Gastrocnemius medialis (tissue), 4 donors: ENCODE measurements around the gene SLC25A48. TPM values are rescaled to one million over a fixed set of nuclear protein-coding genes. Genes with fewer than 3 reads are reported as not detected.
"Not testable (repeated sequence)": the region's sequence is repeated elsewhere in the genome, so short reads cannot be mapped to it uniquely, and the experiment has no call there.

Experiments
- ATAC-seq, 2 donors: fragments of 150-250 bp; one replicate each; pipeline ENCODE4 v1.9.1; 2016
- DNase-seq, 2 donors: peaks; one replicate each; pipeline ENCODE4 v3.0.0-alpha.2; 2019
- H3K27ac ChIP-seq, 4 donors: fragments of 200-600 bp; sonication (generic); 1 replicate in 1 of 4; 2 replicates in 3 of 4; pipeline ENCODE4 v1.5.1; 2016 to 2018; ENCODE audit warnings: mild to moderate bottlenecking in 2 of 4, moderate library complexity in 1 of 4
- H3K27me3 ChIP-seq, 3 donors: fragments of 200-600 bp; sonication (generic) in 2 of 3; 1 replicate in 1 of 3; 2 replicates in 2 of 3; pipeline versions ENCODE4 v1.5.1 to v1.6.0; 2016 to 2019; ENCODE audit warnings: mild to moderate bottlenecking in 1 of 3, moderate library complexity in 1 of 3
- H3K36me3 ChIP-seq, 2 donors: fragments of 200-600 bp; sonication (generic) in 1 of 2; one replicate each; pipeline ENCODE4 v1.5.1; 2017 to 2018
- H3K4me1 ChIP-seq, 2 donors: fragments of 200-600 bp; sonication (generic) in 1 of 2; one replicate each; pipeline ENCODE4 v1.5.1; 2016 to 2017; ENCODE audit warnings: mild to moderate bottlenecking in 2 of 2
- H3K4me3 ChIP-seq, 4 donors: fragments of 200-600 bp; sonication (generic) in 3 of 4; 1 replicate in 1 of 4; 2 replicates in 3 of 4; pipeline ENCODE4 v1.5.1; 2016 to 2019; ENCODE audit warnings: mild to moderate bottlenecking in 2 of 4
- H3K9me3 ChIP-seq, 3 donors: fragments of 200-600 bp; sonication (generic) in 2 of 3; 1 replicate in 1 of 3; 2 replicates in 2 of 3; pipeline ENCODE4 v1.5.1; 2016 to 2019
- CTCF ChIP-seq, 5 experiments: fragments of 450-650 bp in 3 of 5; fragments of 200-600 bp in 2 of 5; sonication (generic) in 2 of 5; IDR thresholded peaks in 4 of 5; conservative IDR thresholded peaks in 1 of 5; 1 replicate in 4 of 5; 2 replicates in 1 of 5; pipeline ENCODE4 v1.5.1; 2016 to 2019; ENCODE audit warnings: antibody characterized with exemption in 5 of 5, mild to moderate bottlenecking in 3 of 5, moderate library complexity in 3 of 5
- POLR2A ChIP-seq, 2 donors: fragments of 450-650 bp; IDR thresholded peaks; one replicate each; pipeline ENCODE4 v1.6.1; 2017; ENCODE audit warnings: antibody characterized with exemption in 2 of 2, mild to moderate bottlenecking in 2 of 2, moderate library complexity in 2 of 2
- in situ Hi-C, 4 donors: fragments of 200-750 bp; cut with MboI; loops; one replicate each; pipeline versions ENCODE4 v1.15.0 to v1.8.0; 2017; ENCODE audit warnings: low sequenced_read_pairs in 4 of 4
- intact Hi-C: fragments of 100-400 bp; cut with DNase I; formaldehyde crosslinking; loops from one replicate; pipeline ENCODE4 v1.15.1; 2023; ENCODE audit warnings: low total_unique reads
- total RNA-seq, 4 donors: library from RNA; depleted of rRNA; stranded (reverse); fragments of >200 nt; gene quantifications; one replicate each; pipeline versions ENCODE4 v1.1.0 to v1.2.3, GENCODE V29; 2016

Gene SLC25A48
- total RNA-seq, 4 donors from 2014 or later, result 0.56 to 5.2 (median 2.4) TPM

GRCh38 chr5:135851186-135851914 is 16.9 kb downstream of the SLC25A48 start:
- in situ Hi-C loops (no loop called here), intact Hi-C loops (no loop called here)
- Histone ChIP-seq H3K27ac (no peak overlapping the region), H3K36me3 (no peaks in the 10 kb centered on the region), H3K9me3 (no peaks in the 10 kb centered on the region), H3K4me3 (no peak overlapping the region), H3K4me1 (no peaks in the 10 kb centered on the region), H3K27me3 (no peaks in the 10 kb centered on the region)
- DNase-seq, result no peak
- TF ChIP-seq CTCF (IDR thresholded peaks at IDR 0.05 in 4 of 5, conservative IDR thresholded peaks at IDR 0.05 in 1 of 5) (no peak), POLR2A (IDR thresholded peaks at IDR 0.05) (no peak)
- ATAC-seq, result no peak

GRCh38 chr5:135851915-135852845 is 17.7 kb downstream of the SLC25A48 start:
- Histone ChIP-seq H3K27me3 (no peaks in the 10 kb centered on the region), H3K4me1 (no peaks in the 10 kb centered on the region), H3K36me3 (no peaks in the 10 kb centered on the region), H3K4me3 (no peak overlapping the region), H3K27ac (no peak overlapping the region), H3K9me3 (no peaks in the 10 kb centered on the region)
- TF ChIP-seq POLR2A (IDR thresholded peaks at IDR 0.05), result no peak
- TF ChIP-seq CTCF (IDR thresholded peaks at IDR 0.05 in 4 of 5, conservative IDR thresholded peaks at IDR 0.05 in 1 of 5), result no peak
- in situ Hi-C loops (no loop called here), intact Hi-C loops (no loop called here)
- ATAC-seq, result no peak
- DNase-seq, result no peak

GRCh38 chr5:135857630-135858311 is 23.3 kb downstream of the SLC25A48 start:
- Histone ChIP-seq H3K4me1 (no peaks in the 10 kb centered on the region), H3K27me3 (no peaks in the 10 kb centered on the region), H3K36me3 (no peaks in the 10 kb centered on the region), H3K4me3 (no peak overlapping the region), H3K9me3 (no peaks in the 10 kb centered on the region), H3K27ac (no peak overlapping the region)
- intact Hi-C loops (no loop called here), in situ Hi-C loops (no loop called here)
- no peak for ATAC-seq
- no peak for DNase-seq
- TF ChIP-seq POLR2A (IDR thresholded peaks at IDR 0.05) (no peak), CTCF (IDR thresholded peaks at IDR 0.05 in 4 of 5, conservative IDR thresholded peaks at IDR 0.05 in 1 of 5) (no peak)

GRCh38 chr5:135859186-135859585 is 24.7 kb downstream of the SLC25A48 start:
- H3K9me3 ChIP-seq, intact Hi-C loops, H3K4me3 ChIP-seq, in situ Hi-C loops, H3K27ac ChIP-seq, H3K4me1 ChIP-seq, H3K36me3 ChIP-seq, DNase-seq, H3K27me3 ChIP-seq, ATAC-seq: not testable (repeated sequence)

- H3K27ac ChIP-seq, result no peak overlapping the region
- no peak for DNase-seq
- no peak for ATAC-seq
- TF ChIP-seq POLR2A (IDR thresholded peaks at IDR 0.05) (no peak), CTCF (IDR thresholded peaks at IDR 0.05 in 4 of 5, conservative IDR thresholded peaks at IDR 0.05 in 1 of 5) (no peak)
- H3K4me1 ChIP-seq, result no peaks in the 10 kb centered on the region
- H3K27me3 ChIP-seq, result no peaks in the 10 kb centered on the region
- intact Hi-C loops (loop anchor here (10.0 kb wide), 1 partner anchor 1615 kb away; no protein-coding TSS in a partner anchor), in situ Hi-C loops (no loop called here)
- H3K36me3 ChIP-seq, result no peaks in the 10 kb centered on the region
- H3K4me3 ChIP-seq, result no peak overlapping the region
- no peaks in the 10 kb centered on the region for H3K9me3 ChIP-seq
Observed at GRCh38 chr5:135859641-135860040, 25.2 kb downstream of the SLC25A48 start.
